Fibroblast of skin of right quadriceps (primary cell): ENCODE results near the gene HSPA14.
"Not testable (repeated sequence)": the region's sequence is repeated elsewhere in the genome, so short reads cannot be mapped to it uniquely, and the experiment has no call there.

Source experiments
- DNase-seq: peaks from one replicate; pipeline ENCODE4 v3.0.0-alpha.2; 2013

HSPA14 gene

GRCh38 chr10:14838582-14839304 is 637 bp downstream of the HSPA14 start:
- peak; percentile 11 for DNase-seq

GRCh38 chr10:14839305-14839695 is 1.2 kb downstream of the HSPA14 start:
- no peak for DNase-seq

- DNase-seq = no peak
Observed at GRCh38 chr10:14840178-14840577, 2.1 kb downstream of the HSPA14 start.

DNA sequence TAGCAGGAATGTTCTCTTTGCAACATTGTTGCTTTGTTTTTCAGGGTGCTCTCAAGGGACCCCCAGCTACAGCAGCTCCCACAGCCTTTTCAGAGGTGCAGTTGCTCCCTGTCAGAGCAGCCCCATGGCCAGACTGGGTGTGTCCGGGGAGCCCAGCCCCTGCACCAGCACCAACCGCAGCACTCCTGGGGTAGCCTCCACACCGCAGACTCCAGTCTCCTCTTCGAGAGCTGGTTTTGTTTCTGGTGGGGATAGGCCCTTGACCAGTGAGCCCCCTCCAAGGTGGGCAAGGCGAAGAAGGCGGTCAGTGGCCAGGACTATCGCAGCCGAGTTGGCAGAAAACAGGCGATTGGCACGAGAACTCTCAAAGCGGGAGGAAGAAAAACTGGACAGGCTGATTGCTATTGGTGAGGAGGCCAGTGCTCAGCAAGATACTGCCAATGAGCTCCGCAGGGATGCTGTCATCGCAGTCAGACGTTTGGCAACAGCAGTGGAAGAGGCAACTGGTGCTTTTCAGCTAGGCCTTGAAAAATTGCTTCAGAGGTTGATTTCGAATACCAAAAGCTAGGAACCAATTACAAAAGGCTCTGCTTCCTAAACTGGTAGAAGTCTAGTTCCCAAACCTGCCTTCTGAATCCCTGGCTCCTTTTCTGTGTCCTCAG is 5.4 kb downstream of the HSPA14 start:
- no peak for DNase-seq

DNA sequence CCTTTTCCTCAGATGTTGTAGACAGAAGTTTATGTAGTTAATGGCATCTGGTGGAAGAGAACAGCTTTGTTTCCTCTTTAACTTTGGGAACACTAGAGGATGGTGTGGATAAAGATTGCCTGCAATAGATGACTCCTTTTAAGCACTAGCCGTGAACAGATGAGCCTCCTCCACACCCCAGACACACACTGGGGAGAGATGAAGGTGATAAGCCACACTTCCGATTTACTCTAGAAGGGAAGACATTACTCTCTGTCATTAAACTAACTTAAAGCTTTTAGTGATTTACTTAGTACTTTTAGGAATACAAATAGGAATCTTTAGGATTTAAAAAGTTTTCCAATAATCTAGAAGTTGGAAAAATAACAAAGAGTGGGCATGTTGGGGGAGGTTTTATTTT is 6.8 kb downstream of the HSPA14 start:
- no peak for DNase-seq

- DNase-seq = no peak
Observed at GRCh38 chr10:14852236-14852635, 14.1 kb downstream of the HSPA14 start.

GRCh38 chr10:14855453-14855852 is 17.3 kb downstream of the HSPA14 start:
- no peak for DNase-seq

GRCh38 chr10:14858338-14858960 is 20.3 kb downstream of the HSPA14 start:
- no peak for DNase-seq

GRCh38 chr10:14859043-14859442 is 20.9 kb downstream of the HSPA14 start:
- DNase-seq = no peak

DNA sequence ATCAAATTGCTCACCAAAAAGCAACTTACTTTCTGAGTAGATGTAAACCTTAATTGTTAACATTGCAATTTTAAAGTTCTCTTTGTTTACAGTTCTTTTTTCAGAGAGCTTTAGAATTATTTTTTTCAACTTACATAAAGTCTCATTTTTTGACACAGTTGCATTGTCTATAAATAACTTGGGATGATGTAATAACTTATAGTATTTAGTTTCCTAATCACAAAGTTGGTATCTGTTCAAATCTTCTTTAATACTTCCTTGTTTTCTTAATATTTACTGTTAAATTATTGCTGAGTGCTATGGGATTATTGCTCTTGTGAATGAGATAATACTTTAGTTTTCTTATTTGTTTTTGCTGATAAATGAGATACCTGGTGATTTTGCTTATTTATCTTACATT is 21.7 kb downstream of the HSPA14 start:
- no peak for DNase-seq

DNA sequence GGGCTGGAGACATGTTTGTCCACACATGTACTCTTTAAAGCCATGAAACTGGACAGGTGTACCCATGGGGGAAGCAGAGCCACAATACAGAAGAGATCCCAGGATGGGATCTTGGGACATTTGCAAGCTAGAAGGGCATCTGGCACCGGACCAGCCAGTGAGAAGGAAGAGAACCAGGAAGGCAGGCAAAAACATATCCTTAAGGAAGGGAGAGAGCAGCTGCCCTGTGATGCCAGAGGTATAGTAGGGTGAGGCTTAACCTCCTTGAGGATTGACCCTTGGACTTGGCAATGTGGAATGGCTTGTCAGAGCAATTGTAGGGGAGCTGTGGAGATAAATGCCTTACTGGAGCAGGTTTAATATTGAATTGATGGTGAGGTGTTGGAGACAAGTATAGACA is 22.7 kb downstream of the HSPA14 start:
- no peak for DNase-seq

GRCh38 chr10:14864466-14864865 is 26.4 kb downstream of the HSPA14 start:
- not testable (repeated sequence) for DNase-seq

GRCh38 chr10:14864871-14865270 is 26.8 kb downstream of the HSPA14 start:
- not testable (repeated sequence) for DNase-seq

DNA sequence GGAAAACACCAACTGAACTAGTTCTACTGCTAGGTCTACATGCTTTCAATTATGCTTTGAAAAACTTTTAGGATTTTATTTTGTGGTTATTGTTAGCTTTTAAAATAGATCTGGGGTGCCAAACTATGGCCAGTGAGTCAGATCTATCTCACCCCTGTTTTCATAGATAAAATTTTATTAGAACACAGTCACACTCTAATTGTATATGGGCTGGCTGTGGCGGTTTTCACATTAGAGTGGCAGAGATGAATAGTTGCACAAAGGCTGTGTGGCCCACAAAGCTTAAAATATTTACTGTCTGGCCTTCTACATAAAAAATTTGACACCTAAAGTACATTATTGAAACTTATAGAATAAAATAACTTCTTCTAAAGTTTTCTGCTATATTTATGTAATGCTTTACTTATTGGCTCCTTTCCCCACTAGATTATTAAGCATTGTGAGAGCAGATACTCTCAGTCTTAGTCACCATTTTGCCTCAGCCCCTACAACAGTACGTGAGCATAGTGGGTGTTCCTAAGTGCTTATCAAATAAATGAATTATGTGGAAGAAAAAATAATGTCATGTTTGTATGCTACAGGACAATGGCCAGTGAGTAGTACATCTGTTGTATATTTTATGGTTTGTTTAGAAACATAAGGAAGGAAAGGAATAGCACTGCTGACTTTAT is 35.1 kb downstream of the HSPA14 start:
- peak; percentile 65 for DNase-seq

DNA sequence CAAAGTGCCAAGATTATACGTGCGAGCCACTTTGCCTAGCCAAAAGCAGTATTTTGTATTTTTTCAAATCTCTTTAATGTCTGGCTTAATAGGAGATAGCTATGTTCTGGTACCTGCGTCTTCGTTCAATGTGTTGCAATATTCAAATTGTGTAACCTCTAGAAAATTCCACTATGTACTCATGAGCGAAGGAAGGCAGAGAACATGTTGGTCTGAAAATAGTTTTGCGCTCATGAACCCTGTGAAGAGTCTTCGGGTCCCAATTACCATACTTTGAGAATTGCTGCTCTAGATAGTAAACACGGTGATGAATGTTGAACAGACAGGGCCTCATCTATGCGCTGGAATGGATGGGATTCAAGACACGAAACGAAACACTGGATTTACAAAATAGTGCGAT is 37.8 kb downstream of the HSPA14 start:
- no peak for DNase-seq

- no peak for DNase-seq
Observed at GRCh38 chr10:14876764-14877163, 38.7 kb downstream of the HSPA14 start.

DNA sequence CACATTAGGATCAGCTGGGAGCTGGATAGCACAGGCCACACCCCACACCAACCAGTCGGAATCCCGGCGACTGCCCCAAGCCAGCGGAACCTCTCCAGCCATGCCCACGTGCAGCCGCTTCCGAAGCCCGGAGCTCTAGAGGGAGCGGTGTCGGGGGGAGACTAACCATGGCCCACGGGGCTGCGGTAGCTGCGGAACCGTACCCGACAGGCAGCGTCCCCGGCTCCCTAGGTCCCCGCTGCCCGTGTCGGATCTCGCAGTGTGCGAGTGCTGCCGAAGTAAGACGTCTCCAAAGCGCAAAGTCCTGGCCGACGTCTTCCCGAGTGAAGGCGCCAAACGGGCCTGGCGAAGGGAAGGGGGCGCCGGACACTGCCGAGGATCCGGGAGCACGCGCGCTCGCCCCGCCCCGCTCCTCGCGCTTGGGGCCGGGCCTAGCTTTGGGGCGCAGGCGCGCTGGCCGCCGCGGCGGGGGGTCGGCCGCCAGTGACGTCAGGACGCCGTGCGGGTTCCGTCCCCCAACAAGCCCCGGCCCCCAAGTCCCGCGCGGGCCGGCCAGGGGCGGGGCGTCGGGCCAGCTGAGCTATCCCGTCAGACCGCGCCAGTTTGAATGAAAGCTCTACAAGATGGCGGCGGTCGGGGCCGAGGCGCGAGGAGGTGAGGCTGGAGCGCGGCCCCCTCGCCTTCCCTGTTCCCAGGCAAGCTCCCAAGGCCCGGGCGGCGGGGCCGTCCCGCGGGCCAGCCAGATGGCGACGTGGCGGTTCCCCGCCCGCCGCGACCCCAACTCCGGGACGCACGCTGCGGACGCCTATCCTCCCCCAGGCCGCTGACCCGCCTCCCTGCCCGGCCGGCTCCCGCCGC is 40.4 kb downstream of the HSPA14 start, which contains the start of gene SUV39H2:
Gene SUV39H2, plus strand, starts transcription at position 601 of the 858 bp plus-strand sequence. Its CDS starts 23 bp downstream, at position 624.
- peak; percentile 95 for DNase-seq

DNA sequence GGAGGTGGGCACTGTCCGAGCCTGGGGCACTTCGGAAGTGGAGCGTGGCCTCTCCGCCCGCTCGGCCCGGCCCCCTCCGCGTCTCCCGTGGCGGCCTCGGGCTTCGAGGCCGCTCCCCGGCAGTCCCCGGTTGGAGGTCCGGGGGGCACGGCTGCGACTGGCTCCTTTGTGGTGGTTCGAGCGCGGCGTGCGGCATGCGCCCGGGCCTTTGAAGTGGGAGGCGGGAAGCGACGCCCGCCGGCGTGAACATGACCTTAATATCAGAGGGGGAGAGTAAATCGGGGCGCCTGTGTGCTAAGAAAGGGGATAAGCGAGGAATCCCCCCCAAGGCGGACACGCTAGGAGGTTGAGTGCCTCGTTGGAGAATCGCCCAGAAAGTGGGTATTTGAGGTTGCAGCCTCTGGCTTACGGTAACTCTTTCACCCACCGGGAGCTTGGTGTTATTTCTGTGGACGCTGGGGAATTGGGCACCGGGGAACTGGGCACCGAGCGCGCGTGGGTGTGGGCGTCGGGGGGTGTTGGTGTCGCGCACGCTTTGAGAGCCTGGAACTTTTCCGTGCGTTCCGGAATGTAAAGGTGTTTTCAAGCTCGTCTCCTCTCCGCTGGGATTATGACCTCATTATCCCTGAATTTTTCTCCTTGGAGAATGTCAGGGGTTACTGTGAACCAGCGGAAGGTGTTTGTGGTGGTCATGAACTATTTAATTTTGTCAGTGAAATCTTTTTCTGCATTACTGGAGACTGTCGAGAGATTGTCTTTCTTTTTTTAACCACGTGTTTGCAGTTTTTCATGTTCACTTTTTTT is 41.2 kb downstream of the HSPA14 start:
- peak; percentile 16 for DNase-seq

- no peak for DNase-seq
Observed at GRCh38 chr10:14879928-14880193, 41.8 kb downstream of the HSPA14 start.

- no peak for DNase-seq
Observed at GRCh38 chr10:14880229-14880628, 42.1 kb downstream of the HSPA14 start.

GRCh38 chr10:14884082-14884481 is 46.0 kb downstream of the HSPA14 start:
- no peak for DNase-seq

- DNase-seq = no peak
Observed at GRCh38 chr10:14889318-14889717, 51.2 kb downstream of the HSPA14 start.
